ENCODE results near the gene ZG16B.

ZG16B gene

DNA sequence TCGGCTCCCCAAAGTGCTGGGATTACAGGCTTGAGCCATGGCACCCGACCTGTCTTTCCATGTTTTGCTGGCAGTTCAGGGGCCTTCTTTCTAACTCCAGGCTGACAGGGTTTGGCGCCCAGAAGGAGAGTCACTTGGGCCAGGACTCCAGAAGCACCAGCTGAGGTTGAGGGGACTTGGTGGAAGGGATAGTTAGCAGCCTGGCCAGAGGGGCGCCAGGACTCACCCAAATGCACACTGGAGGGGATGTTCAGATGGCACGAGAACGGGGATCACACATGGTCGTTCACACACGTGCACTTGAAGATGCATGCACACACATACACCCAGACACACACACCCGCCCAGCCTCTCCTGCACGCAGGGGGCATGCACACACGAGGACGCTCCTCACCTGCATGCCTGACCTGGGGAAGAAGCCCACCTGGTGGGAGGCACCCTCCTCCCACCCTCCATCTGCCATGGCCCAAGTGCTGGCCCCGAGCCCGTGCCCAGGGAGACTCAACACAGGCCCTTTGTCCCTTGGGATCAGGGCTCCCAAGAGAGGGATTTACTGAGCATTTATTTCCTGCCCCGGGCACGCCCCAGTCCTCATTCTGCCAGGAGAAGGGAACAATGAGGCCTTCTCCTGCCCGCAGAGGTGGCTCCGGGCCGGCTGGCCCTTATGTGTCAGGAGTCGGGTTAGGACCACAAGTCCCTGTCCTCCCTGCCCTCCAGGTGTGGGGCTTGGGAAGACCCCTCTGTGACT, 15.4 kb upstream of the ZG16B start:
- Histone ChIP-seq H3K27ac (no peak overlapping the region), H3K4me3 (no peak overlapping the region), H3K9me3 (no peaks in the 10 kb centered on the region), H3K4me1 (peaks cover 0 to 9% (median 0%) of the 10 kb centered on the region in 4 donors), H3K36me3 (no peaks in the 10 kb centered on the region), H3K27me3 (peaks cover 0 to 87% of the 10 kb centered on the region in 2 donors)
- intact Hi-C loops (cut with DNase I; ENCODE audit: low total_unique reads) = no loop called here
- DNase-seq = no peak
- TF ChIP-seq, protein P1, sequence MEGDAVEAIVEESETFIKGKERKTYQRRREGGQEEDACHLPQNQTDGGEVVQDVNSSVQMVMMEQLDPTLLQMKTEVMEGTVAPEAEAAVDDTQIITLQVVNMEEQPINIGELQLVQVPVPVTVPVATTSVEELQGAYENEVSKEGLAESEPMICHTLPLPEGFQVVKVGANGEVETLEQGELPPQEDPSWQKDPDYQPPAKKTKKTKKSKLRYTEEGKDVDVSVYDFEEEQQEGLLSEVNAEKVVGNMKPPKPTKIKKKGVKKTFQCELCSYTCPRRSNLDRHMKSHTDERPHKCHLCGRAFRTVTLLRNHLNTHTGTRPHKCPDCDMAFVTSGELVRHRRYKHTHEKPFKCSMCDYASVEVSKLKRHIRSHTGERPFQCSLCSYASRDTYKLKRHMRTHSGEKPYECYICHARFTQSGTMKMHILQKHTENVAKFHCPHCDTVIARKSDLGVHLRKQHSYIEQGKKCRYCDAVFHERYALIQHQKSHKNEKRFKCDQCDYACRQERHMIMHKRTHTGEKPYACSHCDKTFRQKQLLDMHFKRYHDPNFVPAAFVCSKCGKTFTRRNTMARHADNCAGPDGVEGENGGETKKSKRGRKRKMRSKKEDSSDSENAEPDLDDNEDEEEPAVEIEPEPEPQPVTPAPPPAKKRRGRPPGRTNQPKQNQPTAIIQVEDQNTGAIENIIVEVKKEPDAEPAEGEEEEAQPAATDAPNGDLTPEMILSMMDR (IDR thresholded peaks at IDR 0.05) = no peak

DNA sequence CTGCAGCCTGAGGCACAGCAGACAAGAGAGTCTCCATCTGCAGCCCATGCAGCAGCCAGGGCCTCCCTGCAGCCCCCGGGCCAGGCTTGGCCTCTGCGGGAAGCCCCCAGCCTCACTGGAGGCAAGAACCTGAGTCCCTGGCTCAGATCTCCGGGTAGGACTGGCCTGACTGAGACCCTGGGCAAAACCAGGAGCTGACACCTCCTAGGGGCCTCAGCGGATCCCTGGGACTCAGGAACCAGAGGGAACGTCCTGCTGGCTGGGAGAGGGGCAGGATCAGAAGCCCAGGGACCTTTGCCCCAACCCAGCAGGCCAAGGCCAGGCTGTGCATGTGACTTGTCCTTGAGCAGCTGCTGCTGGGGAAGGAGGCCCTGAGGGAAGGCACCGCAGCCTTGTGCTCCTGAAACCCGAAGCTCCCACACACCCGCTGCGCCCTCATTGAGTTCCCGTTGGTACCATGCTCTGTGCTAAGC, 14.8 kb upstream of the ZG16B start:
- intact Hi-C loops (cut with DNase I; ENCODE audit: low total_unique reads) = no loop called here
- Histone ChIP-seq H3K27ac (no peak overlapping the region), H3K4me1 (peaks cover 0 to 9% (median 0%) of the 10 kb centered on the region in 4 donors), H3K9me3 (no peaks in the 10 kb centered on the region), H3K27me3 (peaks cover 0 to 88% of the 10 kb centered on the region in 2 donors), H3K36me3 (no peaks in the 10 kb centered on the region), H3K4me3 (no peak overlapping the region)
- no peak for DNase-seq
- TF ChIP-seq, protein P1 (IDR thresholded peaks at IDR 0.05) = no peak

DNA sequence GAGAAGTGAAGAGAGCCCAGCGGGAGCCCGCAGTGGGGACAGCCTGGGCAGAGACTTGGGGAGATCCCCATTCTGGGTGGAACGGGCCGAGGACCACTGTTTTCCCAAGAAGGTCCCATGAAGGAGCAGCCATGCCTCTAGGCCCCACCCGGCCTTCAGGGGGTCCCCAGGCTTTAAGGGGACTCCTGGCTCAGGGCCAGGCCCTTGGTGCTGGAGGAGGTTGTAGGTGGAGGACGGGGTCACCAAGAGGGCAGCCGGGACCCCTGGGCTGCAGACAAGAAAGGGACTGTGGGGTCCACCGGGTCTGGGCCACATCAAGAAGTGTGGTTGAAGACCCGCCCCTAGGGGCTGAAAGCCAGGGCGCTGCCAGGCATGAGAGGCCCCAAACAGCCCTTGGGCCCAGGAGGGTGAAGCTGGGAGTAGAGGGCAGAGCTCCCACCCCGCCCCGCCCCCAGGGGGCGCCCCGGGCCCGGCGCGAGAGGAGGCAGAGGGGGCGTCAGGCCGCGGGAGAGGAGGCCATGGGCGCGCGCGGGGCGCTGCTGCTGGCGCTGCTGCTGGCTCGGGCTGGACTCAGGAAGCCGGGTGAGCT, 13.3 kb upstream of the ZG16B start, which contains the start of gene PRSS21:
TSS of gene PRSS21 (plus strand) at position 487 of the 589 bp plus-strand sequence. CDS start at position 519, 32 bp downstream.
- peaks cover 0 to 84% of the 10 kb centered on the region in 2 donors for H3K27me3 ChIP-seq
- intact Hi-C loops (cut with DNase I; ENCODE audit: low total_unique reads) = no loop called here
- H3K9me3 ChIP-seq = no peaks in the 10 kb centered on the region
- H3K4me1 ChIP-seq = peaks cover 0 to 6% (median 0%) of the 10 kb centered on the region in 4 donors
- no peak for DNase-seq
- no peak within 1 kb of the TSS for H3K27ac ChIP-seq
- no peak within 1 kb of the TSS for H3K4me3 ChIP-seq
- TF ChIP-seq, protein P1 (IDR thresholded peaks at IDR 0.05) = no peak
- no peaks in the 10 kb centered on the region for H3K36me3 ChIP-seq

DNA sequence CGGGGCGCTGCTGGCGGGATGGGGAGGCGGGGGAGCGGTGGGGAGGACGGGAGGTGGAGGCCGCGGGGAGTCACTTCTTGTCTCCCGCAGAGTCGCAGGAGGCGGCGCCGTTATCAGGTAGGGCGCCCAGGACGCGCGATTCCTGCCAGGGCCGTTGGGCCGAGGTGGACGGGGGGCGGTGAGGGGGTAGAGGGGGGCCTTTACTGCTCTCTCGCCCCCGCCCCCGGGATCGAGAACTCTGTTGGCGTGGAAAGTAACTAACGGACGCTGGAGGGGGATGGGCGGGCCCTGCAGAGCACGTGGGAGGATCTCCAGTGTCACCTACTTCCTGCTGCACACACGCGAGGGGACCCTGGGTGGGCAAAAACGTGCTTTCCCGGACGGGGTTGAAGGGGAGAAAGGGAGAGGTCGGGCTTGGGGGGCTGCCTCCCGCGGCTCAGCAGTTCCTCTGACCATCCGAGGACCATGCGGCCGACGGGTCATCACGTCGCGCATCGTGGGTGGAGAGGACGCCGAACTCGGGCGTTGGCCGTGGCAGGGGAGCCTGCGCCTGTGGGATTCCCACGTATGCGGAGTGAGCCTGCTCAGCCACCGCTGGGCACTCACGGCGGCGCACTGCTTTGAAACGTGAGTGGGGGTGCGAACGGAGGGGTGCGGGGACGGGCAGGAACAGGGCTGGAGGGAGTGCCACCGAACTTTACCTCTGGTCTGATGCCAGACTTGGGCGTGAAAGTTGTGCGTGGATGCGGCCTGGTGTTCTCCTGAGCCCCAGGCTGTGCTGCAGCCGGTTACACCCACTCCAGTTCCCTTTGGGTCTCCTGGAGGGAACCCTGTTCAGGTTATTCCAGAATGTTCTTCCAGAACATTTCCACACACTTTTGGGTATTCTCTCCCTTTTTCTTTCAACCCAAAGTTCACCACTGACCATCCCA, 12.5 kb upstream of the ZG16B start:
- TF ChIP-seq, protein P1 (IDR thresholded peaks at IDR 0.05) = no peak
- H3K9me3 ChIP-seq = no peaks in the 10 kb centered on the region
- no peaks in the 10 kb centered on the region for H3K36me3 ChIP-seq
- peak in 1 of 2 donors; percentile 50 for DNase-seq
- intact Hi-C loops (cut with DNase I; ENCODE audit: low total_unique reads) = no loop called here
- peaks cover 0 to 78% of the 10 kb centered on the region in 2 donors for H3K27me3 ChIP-seq
- no peak overlapping the region for H3K4me3 ChIP-seq
- H3K27ac ChIP-seq = no peak overlapping the region
- H3K4me1 ChIP-seq = no peaks in the 10 kb centered on the region

DNA sequence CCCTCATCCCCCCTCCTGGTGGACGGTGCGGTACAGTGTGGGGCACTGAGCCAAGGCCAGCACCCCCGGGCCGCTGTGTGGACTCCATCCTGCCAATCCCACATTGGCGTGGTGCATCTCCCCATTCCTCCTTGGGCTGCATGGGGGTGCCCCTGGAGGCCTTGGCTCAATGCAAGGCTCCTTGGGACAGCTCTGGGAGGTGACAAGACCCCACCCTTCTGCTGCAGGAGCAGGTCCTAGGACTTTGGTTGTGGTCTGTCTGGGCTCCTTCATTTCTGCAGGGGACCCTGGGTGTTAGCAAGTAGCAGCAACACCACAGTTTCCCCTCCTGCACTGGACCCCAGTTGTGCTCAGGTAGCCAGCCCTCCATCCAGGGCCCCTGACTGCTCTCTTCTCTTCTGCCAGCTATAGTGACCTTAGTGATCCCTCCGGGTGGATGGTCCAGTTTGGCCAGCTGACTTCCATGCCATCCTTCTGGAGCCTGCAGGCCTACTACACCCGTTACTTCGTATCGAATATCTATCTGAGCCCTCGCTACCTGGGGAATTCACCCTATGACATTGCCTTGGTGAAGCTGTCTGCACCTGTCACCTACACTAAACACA, 11.7 kb upstream of the ZG16B start:
- TF ChIP-seq, protein P1 (IDR thresholded peaks at IDR 0.05) = no peak
- H3K27ac ChIP-seq = no peak overlapping the region
- intact Hi-C loops (cut with DNase I; ENCODE audit: low total_unique reads) = no loop called here
- no peak overlapping the region for H3K4me3 ChIP-seq
- no peaks in the 10 kb centered on the region for H3K36me3 ChIP-seq
- H3K9me3 ChIP-seq = no peaks in the 10 kb centered on the region
- H3K27me3 ChIP-seq = peaks cover 0 to 78% of the 10 kb centered on the region in 2 donors
- H3K4me1 ChIP-seq = no peaks in the 10 kb centered on the region
- peak in 1 of 2 donors; percentile 53 for DNase-seq
